ENCODE data around the gene PPP1R12B.

DNA sequence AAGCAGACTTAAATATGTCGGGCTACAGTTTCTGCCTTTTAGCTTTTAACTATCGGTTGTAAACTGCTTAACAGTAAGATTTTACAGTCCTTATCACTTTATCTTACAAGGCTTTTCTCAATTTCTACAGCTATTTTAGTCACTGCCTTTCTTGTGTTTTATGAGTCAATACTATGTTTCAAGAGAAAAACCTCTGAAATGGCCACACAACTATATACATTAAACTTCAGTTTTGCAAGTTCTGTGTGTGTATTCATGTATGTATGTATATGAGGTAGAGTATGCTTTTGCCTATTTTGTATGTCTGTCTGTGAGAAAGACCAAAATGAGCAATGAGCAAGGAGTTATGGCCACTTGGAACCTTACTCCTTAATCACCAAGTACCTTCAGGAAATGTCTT lies 191.9 kb downstream of the PPP1R12B start:
- TF ChIP-seq, protein P1, sequence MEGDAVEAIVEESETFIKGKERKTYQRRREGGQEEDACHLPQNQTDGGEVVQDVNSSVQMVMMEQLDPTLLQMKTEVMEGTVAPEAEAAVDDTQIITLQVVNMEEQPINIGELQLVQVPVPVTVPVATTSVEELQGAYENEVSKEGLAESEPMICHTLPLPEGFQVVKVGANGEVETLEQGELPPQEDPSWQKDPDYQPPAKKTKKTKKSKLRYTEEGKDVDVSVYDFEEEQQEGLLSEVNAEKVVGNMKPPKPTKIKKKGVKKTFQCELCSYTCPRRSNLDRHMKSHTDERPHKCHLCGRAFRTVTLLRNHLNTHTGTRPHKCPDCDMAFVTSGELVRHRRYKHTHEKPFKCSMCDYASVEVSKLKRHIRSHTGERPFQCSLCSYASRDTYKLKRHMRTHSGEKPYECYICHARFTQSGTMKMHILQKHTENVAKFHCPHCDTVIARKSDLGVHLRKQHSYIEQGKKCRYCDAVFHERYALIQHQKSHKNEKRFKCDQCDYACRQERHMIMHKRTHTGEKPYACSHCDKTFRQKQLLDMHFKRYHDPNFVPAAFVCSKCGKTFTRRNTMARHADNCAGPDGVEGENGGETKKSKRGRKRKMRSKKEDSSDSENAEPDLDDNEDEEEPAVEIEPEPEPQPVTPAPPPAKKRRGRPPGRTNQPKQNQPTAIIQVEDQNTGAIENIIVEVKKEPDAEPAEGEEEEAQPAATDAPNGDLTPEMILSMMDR (IDR thresholded peaks at IDR 0.05) = no peak
- TF ChIP-seq POLR2AphosphoS5 (IDR thresholded peaks at IDR 0.05; ENCODE audit: low read depth, low read length) = no peak
- no peak for TF ChIP-seq TCF7L2 (IDR thresholded peaks at IDR 0.05; ENCODE audit: low read depth, low read length)
- TF ChIP-seq, protein P2, sequence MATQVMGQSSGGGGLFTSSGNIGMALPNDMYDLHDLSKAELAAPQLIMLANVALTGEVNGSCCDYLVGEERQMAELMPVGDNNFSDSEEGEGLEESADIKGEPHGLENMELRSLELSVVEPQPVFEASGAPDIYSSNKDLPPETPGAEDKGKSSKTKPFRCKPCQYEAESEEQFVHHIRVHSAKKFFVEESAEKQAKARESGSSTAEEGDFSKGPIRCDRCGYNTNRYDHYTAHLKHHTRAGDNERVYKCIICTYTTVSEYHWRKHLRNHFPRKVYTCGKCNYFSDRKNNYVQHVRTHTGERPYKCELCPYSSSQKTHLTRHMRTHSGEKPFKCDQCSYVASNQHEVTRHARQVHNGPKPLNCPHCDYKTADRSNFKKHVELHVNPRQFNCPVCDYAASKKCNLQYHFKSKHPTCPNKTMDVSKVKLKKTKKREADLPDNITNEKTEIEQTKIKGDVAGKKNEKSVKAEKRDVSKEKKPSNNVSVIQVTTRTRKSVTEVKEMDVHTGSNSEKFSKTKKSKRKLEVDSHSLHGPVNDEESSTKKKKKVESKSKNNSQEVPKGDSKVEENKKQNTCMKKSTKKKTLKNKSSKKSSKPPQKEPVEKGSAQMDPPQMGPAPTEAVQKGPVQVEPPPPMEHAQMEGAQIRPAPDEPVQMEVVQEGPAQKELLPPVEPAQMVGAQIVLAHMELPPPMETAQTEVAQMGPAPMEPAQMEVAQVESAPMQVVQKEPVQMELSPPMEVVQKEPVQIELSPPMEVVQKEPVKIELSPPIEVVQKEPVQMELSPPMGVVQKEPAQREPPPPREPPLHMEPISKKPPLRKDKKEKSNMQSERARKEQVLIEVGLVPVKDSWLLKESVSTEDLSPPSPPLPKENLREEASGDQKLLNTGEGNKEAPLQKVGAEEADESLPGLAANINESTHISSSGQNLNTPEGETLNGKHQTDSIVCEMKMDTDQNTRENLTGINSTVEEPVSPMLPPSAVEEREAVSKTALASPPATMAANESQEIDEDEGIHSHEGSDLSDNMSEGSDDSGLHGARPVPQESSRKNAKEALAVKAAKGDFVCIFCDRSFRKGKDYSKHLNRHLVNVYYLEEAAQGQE (IDR thresholded peaks at IDR 0.05; ENCODE audit: insufficient read depth in 1 of 2, low read depth in 2 of 2, low read length in 1 of 2) = no peak
- TF ChIP-seq SIN3A (IDR thresholded peaks at IDR 0.05; ENCODE audit: borderline replicate concordance, insufficient read depth, low read depth, low read length) = no peak

Data from Panc1 (cell line).